CD1c-positive myeloid dendritic cell (primary cell): Measurements from ENCODE around the gene KRIT1.

Source experiments
- DNase-seq: peaks from one replicate; pipeline ENCODE4 v3.0.0-alpha.2; 2016; ENCODE audit errors: extremely low spot score

The KRIT1 gene

GRCh38 chr7:92150450-92151017, 95.2 kb downstream of the KRIT1 start:
- DNase-seq = no peak

- no peak for DNase-seq
These were observed 95.9 kb downstream of the KRIT1 start for GRCh38 chr7:92149736-92150239.
